Cardiac muscle cell (in vitro differentiated cells and primary cell): Measurements from ENCODE around the gene THBS2. TPM values are rescaled to one million over a fixed set of nuclear protein-coding genes. Genes with fewer than 3 reads are reported as not detected.
"Not testable (repeated sequence)": the region's sequence is repeated elsewhere in the genome, so short reads cannot be mapped to it uniquely, and the experiment has no call there.

Source experiments
- DNase-seq, 2 donors: peaks; one replicate each; pipeline versions ENCODE4 v3.0.0 to v3.0.0-alpha.2; 2010 to 2017; ENCODE audit warnings: low read depth in 1 of 2, low spot score in 1 of 2
- H3K27ac ChIP-seq: fragments of 200-600 bp; sonication (generic); 2 replicates; pipeline ENCODE4 v1.5.1; 2016
- H3K27me3 ChIP-seq: fragments of 200-600 bp; sonication (generic); 2 replicates; pipeline ENCODE4 v1.6.0; 2016; ENCODE audit warnings: control low read depth
- H3K36me3 ChIP-seq: fragments of 200-600 bp; sonication (generic); 2 replicates; pipeline ENCODE4 v1.5.1; 2016; ENCODE audit warnings: control low read depth
- H3K4me1 ChIP-seq: fragments of 200-600 bp; sonication (generic); 2 replicates; pipeline ENCODE4 v1.8.1; 2017; ENCODE audit warnings: low read depth, mild to moderate bottlenecking, mixed run types
- H3K4me3 ChIP-seq: fragments of 200-600 bp; sonication (generic); 2 replicates; pipeline ENCODE4 v1.5.1; 2016; ENCODE audit warnings: mild to moderate bottlenecking
- H3K9me3 ChIP-seq: fragments of 200-600 bp; sonication (generic); 2 replicates; pipeline ENCODE4 v1.5.1; 2017; ENCODE audit warnings: low read depth, mild to moderate bottlenecking, control low read depth
- polyA plus RNA-seq: library from polyadenylated mRNA; unstranded; fragments of >200 nt; fragmentation: Nextera tagmentation; extraction: Ambion mirVana; gene quantifications from 2 replicates; pipeline ENCODE4 v1.2.1, GENCODE V29; 2016
- total RNA-seq: library from RNA; depleted of rRNA; stranded (reverse); fragments of >200 nt; gene quantifications from 2 replicates; pipeline ENCODE4 v1.2.3, GENCODE V29; 2016
- TF ChIP-seq, protein P1 (sequence below): IDR thresholded peaks from 2 replicates; pipeline ENCODE4 v1.5.1; 2012; ENCODE audit warnings: low read depth, mild to moderate bottlenecking, low read length

Gene THBS2
- total and polyA plus RNA-seq, 2 experiments from 2014 or later = 0.06 to 0.10 TPM

DNA sequence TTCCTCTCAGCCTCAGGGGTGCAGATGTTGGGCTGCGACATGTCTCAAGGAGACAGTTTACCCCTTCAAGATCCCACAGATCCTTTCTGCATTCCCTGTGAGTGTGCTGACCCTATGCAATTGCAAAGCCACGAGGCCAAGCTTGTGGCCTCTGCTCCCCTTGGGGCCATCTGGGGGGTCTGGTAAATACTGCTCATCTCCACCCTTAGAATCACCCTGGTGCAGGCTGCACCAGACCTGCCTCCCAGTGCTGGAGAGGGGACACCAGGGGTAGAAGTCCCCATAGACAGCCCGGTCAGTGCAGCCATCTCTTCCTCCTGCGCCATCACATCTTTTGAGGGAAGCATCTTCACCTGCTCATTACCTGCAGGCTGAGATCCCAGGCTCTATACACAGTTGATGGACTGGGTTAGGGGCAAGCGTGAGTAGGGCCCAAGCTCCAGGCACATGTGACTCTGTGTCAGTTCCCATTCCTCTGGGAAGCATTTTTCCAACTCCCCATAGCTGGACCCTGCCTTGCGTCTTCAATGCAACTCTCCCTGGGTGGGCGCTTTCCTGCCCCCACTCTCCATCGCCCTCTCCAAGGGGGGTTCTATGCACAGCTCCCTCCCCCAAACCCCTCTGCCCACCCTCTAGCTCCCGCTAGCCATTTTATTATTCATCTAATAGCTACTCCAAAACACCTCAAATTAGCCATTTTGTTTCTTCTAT lies 53.9 kb downstream of the THBS2 start:
- TF ChIP-seq, protein P1, sequence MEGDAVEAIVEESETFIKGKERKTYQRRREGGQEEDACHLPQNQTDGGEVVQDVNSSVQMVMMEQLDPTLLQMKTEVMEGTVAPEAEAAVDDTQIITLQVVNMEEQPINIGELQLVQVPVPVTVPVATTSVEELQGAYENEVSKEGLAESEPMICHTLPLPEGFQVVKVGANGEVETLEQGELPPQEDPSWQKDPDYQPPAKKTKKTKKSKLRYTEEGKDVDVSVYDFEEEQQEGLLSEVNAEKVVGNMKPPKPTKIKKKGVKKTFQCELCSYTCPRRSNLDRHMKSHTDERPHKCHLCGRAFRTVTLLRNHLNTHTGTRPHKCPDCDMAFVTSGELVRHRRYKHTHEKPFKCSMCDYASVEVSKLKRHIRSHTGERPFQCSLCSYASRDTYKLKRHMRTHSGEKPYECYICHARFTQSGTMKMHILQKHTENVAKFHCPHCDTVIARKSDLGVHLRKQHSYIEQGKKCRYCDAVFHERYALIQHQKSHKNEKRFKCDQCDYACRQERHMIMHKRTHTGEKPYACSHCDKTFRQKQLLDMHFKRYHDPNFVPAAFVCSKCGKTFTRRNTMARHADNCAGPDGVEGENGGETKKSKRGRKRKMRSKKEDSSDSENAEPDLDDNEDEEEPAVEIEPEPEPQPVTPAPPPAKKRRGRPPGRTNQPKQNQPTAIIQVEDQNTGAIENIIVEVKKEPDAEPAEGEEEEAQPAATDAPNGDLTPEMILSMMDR = no peak
- Histone ChIP-seq H3K36me3 (no peaks in the 10 kb centered on the region), H3K9me3 (no peaks in the 10 kb centered on the region), H3K27me3 (no peaks in the 10 kb centered on the region), H3K27ac (no peak overlapping the region), H3K4me3 (no peak overlapping the region), H3K4me1 (no peaks in the 10 kb centered on the region)
- DNase-seq = no peak

DNA sequence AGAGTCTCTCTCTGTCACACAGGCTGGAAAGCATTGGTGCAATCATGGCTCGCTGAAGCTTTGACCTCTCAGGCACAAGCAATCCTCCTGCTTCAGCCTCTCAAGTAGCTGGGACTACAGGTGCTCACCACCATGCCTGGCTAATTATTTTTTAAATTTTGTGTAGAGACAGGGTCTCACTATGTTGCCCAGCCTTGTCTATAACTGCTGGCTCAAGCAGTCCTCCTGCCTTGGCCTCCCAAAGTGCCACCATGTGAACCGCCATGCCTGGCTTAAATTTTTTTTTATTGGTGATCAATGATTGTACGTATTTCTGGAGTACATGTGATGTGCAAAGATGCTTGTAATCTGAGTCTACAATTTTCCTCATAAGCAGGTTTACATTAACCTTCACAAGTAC lies 54.8 kb downstream of the THBS2 start:
- DNase-seq = no peak
- Histone ChIP-seq H3K27ac (no peak overlapping the region), H3K9me3 (no peaks in the 10 kb centered on the region), H3K4me3 (no peak overlapping the region), H3K4me1 (no peaks in the 10 kb centered on the region), H3K36me3 (no peaks in the 10 kb centered on the region), H3K27me3 (no peaks in the 10 kb centered on the region)
- TF ChIP-seq, protein P1 = no peak

DNA sequence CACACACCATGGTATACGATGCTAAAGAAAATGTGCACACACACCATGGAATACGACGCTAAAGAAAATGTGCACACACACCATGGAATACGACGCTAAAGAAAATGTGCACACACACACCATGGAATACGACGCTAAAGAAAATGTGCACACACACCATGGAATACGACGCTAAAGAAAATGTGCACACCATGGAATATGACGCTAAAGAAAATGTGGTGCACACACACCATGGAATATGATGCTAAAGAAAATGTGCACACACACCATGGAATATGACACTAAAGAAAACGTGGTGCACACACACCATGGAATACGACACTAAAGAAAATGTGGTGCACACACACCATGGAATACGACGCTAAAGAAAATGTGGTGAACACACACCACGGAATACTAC lies 55.7 kb downstream of the THBS2 start:
- H3K4me1 ChIP-seq = not testable (repeated sequence)

GRCh38 chr6:169196279-169196678 lies 57.4 kb downstream of the THBS2 start:
- H3K27ac ChIP-seq, H3K9me3 ChIP-seq, H3K27me3 ChIP-seq, H3K4me3 ChIP-seq, H3K4me1 ChIP-seq, H3K36me3 ChIP-seq, DNase-seq: not testable (repeated sequence)

More for the DNA sequence above, 55.7 kb downstream of the THBS2 start:
- not testable (repeated sequence) for DNase-seq, H3K4me3 ChIP-seq, H3K27me3 ChIP-seq, H3K36me3 ChIP-seq, H3K27ac ChIP-seq, H3K9me3 ChIP-seq

GRCh38 chr6:169194737-169195136 lies 58.9 kb downstream of the THBS2 start:
- Histone ChIP-seq H3K4me1 (no peaks in the 10 kb centered on the region), H3K27ac (no peak overlapping the region), H3K36me3 (no peaks in the 10 kb centered on the region), H3K27me3 (no peaks in the 10 kb centered on the region), H3K4me3 (no peak overlapping the region), H3K9me3 (no peaks in the 10 kb centered on the region)
- DNase-seq = no peak
- TF ChIP-seq, protein P1 = no peak

DNA sequence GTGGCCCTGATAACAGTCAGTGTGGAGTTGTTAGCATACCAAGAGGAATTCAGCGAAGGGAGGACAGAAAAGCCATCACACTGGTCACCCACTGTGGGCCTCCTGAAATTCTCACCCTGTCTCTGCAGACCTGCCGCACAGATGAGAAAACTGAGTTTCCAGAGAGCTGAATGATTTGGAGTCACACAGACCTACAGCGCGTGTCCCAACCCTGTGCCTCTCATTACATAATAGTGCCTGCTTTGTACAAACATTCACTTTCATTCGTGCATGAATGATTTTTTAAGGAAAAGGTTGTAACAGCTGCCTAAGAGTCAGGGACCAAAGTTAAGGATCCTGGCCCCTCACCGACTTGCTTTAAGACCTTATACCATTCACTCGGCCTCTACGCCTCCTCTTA lies 62.7 kb downstream of the THBS2 start:
- TF ChIP-seq, protein P1 = no peak
- Histone ChIP-seq H3K27ac (no peak overlapping the region), H3K27me3 (no peaks in the 10 kb centered on the region), H3K4me3 (no peak overlapping the region), H3K36me3 (no peaks in the 10 kb centered on the region), H3K9me3 (no peaks in the 10 kb centered on the region), H3K4me1 (no peaks in the 10 kb centered on the region)
- no peak for DNase-seq
